ENCODE data around the gene ABCC5.

The ABCC5 gene

DNA sequence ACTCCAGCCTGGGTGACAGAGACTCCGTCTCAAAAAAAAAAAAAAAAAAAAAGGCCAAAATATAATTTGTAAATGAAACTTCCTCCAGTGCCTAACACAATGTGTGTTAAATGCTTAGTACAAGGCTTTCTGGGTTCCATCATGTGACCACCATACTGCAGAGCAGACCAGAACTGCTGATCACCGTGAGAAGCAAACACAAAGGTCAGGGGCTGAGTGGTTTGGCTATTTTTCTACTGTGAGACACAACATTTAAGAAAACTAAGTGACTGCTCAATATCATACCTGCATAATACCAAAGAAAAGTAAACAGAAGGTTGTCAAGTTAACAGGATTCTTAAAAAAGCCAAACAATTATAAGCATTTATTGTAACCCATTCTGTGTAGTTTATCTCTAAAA lies 13.2 kb downstream of the ABCC5 start (continued):
- TF ChIP-seq, protein P1, sequence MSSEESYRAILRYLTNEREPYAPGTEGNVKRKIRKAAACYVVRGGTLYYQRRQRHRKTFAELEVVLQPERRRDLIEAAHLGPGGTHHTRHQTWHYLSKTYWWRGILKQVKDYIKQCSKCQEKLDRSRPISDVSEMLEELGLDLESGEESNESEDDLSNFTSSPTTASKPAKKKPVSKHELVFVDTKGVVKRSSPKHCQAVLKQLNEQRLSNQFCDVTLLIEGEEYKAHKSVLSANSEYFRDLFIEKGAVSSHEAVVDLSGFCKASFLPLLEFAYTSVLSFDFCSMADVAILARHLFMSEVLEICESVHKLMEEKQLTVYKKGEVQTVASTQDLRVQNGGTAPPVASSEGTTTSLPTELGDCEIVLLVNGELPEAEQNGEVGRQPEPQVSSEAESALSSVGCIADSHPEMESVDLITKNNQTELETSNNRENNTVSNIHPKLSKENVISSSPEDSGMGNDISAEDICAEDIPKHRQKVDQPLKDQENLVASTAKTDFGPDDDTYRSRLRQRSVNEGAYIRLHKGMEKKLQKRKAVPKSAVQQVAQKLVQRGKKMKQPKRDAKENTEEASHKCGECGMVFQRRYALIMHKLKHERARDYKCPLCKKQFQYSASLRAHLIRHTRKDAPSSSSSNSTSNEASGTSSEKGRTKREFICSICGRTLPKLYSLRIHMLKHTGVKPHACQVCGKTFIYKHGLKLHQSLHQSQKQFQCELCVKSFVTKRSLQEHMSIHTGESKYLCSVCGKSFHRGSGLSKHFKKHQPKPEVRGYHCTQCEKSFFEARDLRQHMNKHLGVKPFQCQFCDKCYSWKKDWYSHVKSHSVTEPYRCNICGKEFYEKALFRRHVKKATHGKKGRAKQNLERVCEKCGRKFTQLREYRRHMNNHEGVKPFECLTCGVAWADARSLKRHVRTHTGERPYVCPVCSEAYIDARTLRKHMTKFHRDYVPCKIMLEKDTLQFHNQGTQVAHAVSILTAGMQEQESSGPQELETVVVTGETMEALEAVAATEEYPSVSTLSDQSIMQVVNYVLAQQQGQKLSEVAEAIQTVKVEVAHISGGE (tag by site-specific recombination; conservative IDR thresholded peaks at IDR 0.05; ENCODE audit: low read depth), result no peak
- no peak for TF ChIP-seq SCRT1 (tag by site-specific recombination; IDR thresholded peaks at IDR 0.05; ENCODE audit: borderline replicate concordance)

DNA sequence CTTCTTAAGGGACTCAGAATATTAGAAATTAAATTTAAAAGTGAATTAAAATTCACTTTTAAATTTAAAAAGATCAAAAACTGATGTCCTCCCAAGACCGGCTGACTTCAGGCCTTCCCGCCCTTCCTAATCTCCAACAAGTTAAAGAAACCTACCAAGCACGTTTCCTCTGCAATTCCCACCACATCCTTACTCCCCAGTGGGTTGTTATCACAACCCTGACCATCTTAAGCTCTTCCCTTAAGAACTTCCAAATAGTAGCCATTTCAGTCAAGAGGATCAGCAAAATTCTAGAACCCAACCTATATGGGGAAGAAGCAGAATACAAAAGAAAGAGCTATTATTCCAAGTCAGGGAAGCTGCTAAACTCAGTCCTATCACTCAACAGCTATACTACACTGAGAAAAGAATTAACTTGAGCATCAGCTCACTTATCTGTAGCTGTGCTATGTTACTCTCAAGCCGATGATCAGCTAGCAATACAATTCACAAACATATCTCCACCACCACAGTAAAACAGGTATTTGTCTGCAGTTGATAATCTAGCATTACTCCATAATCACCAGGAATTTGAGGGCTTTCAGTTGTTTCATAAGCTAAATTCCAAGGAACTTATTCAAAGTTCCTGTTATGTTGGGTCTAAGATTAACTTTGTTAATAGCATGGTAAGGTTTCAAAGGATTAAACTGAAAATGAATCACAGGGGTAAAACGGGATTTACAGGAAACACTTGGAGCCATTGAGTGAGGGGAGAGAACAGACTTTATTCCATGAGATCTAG lies 14.3 kb downstream of the ABCC5 start:
- CTCF ChIA-PET, result interaction anchor here (1.6 kb wide), 1 partner anchor 12 kb away, joined by 4 read pairs; no protein-coding TSS in a partner anchor
- Histone ChIP-seq H3K27ac (ENCODE audit: extremely low read depth, low read depth, low read length) (no peak overlapping the region), H3K4me1 (ENCODE audit: control insufficient read depth, insufficient read depth, low read length) (peaks cover 3% of the 10 kb centered on the region; the same call in 1 of the 2 replicates), H3K4me3 (ENCODE audit: low read depth, low read length) (no peak overlapping the region), H3K9me3 (ENCODE audit: control insufficient read depth, insufficient read depth, low read depth, low read length) (no peaks in the 10 kb centered on the region), H3K36me3 (ENCODE audit: control insufficient read depth in 2 of 2, insufficient read depth in 1 of 2, low read length in 2 of 2) (peaks cover 0 to 11% of the 10 kb centered on the region in 2 experiments; a peak in 1 of 3 replicates)
- TF ChIP-seq, protein P2, sequence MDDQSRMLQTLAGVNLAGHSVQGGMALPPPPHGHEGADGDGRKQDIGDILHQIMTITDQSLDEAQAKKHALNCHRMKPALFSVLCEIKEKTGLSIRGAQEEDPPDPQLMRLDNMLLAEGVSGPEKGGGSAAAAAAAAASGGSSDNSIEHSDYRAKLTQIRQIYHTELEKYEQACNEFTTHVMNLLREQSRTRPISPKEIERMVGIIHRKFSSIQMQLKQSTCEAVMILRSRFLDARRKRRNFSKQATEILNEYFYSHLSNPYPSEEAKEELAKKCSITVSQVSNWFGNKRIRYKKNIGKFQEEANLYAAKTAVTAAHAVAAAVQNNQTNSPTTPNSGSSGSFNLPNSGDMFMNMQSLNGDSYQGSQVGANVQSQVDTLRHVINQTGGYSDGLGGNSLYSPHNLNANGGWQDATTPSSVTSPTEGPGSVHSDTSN (CRISPR knock-in tag; IDR thresholded peaks at IDR 0.05), result no peak
- TF ChIP-seq, protein P3, sequence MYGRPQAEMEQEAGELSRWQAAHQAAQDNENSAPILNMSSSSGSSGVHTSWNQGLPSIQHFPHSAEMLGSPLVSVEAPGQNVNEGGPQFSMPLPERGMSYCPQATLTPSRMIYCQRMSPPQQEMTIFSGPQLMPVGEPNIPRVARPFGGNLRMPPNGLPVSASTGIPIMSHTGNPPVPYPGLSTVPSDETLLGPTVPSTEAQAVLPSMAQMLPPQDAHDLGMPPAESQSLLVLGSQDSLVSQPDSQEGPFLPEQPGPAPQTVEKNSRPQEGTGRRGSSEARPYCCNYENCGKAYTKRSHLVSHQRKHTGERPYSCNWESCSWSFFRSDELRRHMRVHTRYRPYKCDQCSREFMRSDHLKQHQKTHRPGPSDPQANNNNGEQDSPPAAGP (tag by site-specific recombination; IDR thresholded peaks at IDR 0.05), result no peak
- no peak for TF ChIP-seq GLIS1 (tag by site-specific recombination; IDR thresholded peaks at IDR 0.05)
- POLR2A ChIA-PET, result no interaction called here

DNA sequence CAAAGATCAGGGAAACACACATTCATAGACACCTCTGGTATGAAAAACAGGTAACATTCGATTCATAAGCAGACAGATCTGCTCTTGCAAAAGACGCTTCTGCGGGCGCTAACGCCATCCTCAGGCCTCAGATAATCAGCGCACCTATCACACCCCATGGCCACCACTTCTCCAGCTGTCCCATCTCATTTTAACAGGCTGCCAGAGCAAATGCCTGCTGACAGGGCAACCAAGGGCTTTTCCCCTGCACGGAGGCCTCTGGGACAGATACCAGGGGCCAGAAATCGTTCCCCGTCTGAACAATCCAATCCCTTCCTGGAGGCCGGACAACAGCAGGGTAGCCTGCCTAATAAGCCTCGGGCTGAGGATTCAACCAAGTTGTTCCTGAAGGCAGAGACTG lies 15.2 kb downstream of the ABCC5 start:
- H3K4me3 ChIP-seq (ENCODE audit: low read depth, low read length), result no peak overlapping the region
- H3K36me3 ChIP-seq (ENCODE audit: control insufficient read depth in 2 of 2, insufficient read depth in 1 of 2, low read length in 2 of 2), result peaks cover 0 to 9% of the 10 kb centered on the region in 2 experiments; a peak in 1 of 3 replicates
- no peaks in the 10 kb centered on the region for H3K9me3 ChIP-seq (ENCODE audit: control insufficient read depth, insufficient read depth, low read depth, low read length)
- H3K4me1 ChIP-seq (ENCODE audit: control insufficient read depth, insufficient read depth, low read length), result peaks cover 3% of the 10 kb centered on the region; the same call in 1 of the 2 replicates
- ChIA-PET CTCF (no interaction called here), POLR2A (no interaction called here)
- no peak overlapping the region for H3K27ac ChIP-seq (ENCODE audit: extremely low read depth, low read depth, low read length)
- TF ChIP-seq, protein P4, sequence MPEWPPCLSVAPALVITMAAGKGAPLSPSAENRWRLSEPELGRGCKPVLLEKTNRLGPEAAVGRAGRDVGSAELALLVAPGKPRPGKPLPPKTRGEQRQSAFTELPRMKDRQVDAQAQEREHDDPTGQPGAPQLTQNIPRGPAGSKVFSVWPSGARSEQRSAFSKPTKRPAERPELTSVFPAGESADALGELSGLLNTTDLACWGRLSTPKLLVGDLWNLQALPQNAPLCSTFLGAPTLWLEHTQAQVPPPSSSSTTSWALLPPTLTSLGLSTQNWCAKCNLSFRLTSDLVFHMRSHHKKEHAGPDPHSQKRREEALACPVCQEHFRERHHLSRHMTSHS (tag by site-specific recombination; IDR thresholded peaks at IDR 0.05), result no peak
- TF ChIP-seq ZNF324 (tag by site-specific recombination; IDR thresholded peaks at IDR 0.05) (no peak), ZNF24 (tag by site-specific recombination; IDR thresholded peaks at IDR 0.05) (no peak), ZNF311 (tag by site-specific recombination; IDR thresholded peaks at IDR 0.05; ENCODE audit: borderline replicate concordance) (no peak), ZSCAN30 (tag by site-specific recombination; IDR thresholded peaks at IDR 0.05) (no peak)

DNA sequence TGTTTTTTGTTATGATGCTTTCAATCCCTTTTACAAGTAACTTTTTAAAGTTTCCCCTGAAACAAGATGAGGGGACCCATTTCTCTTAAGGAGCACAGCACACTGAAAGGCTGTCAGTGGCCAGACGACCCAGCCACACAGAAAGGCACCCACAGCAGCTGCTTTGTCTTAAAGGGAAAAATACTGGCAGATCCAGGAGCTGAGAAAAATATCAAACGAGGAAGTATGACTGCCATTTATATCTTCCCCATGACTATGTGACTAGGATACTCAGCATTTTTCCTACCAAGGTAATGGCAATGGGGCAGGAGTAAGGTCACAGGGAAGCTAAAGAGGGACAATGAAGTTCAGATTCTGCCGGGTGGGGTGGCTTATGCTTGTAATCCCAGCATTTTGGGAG lies 15.9 kb downstream of the ABCC5 start:
- POLR2A ChIA-PET, result no interaction called here

More for the DNA sequence above, 15.9 kb downstream of the ABCC5 start:
- Histone ChIP-seq H3K36me3 (ENCODE audit: control insufficient read depth in 2 of 2, insufficient read depth in 1 of 2, low read length in 2 of 2) (peaks cover 0 to 9% of the 10 kb centered on the region in 2 experiments; a peak in 1 of 3 replicates), H3K4me1 (ENCODE audit: control insufficient read depth, insufficient read depth, low read length) (peaks cover 3% of the 10 kb centered on the region; the same call in 1 of the 2 replicates), H3K9me3 (ENCODE audit: control insufficient read depth, insufficient read depth, low read depth, low read length) (no peaks in the 10 kb centered on the region), H3K27ac (ENCODE audit: extremely low read depth, low read depth, low read length) (no peak overlapping the region), H3K4me3 (ENCODE audit: low read depth, low read length) (no peak overlapping the region)
- no peak for TF ChIP-seq ZNF843 (tag by site-specific recombination; IDR thresholded peaks at IDR 0.05)
- CTCF ChIA-PET, result no interaction called here
